ENCODE data around the gene LHX6. TPM values are rescaled to one million over a fixed set of nuclear protein-coding genes. Genes with fewer than 3 reads are reported as not detected.

LHX6 gene
- total RNA-seq, 1 donor from 2014 or later, result 0.40 TPM

DNA sequence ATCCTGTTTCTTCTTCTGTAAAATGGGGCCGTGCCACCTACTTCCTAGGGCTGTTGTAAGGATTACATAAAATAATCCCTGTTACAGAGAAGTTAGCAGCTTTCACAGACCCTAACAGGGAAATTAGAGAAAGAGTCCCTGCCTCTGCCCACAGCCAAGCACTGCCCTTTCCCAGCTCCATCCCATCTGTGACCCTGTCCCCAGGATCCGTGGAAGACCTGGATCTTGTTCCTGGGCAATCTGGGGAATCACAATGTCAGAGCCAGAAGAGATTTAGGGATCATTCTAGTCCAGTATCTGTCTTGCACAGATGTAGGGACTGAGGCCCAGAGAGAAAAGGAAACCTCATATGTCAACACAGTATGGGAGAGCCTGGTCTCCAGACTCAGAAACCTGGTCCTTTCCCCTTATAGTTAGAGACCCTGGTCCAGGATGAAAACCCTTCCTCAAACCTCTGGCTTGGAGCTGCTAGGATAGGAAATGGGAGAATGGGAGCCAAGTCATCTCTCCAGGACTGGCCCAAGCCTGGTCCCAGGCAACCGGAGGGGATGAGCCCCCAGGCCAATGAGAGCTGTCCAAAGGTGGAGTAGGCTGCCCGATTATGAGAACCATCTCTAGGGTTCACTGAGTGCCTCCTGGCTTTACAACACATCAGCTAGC is 12.5 kb downstream of the LHX6 start:
- DNase-seq (ENCODE audit: low read depth in 2 of 2), result no peak

DNA sequence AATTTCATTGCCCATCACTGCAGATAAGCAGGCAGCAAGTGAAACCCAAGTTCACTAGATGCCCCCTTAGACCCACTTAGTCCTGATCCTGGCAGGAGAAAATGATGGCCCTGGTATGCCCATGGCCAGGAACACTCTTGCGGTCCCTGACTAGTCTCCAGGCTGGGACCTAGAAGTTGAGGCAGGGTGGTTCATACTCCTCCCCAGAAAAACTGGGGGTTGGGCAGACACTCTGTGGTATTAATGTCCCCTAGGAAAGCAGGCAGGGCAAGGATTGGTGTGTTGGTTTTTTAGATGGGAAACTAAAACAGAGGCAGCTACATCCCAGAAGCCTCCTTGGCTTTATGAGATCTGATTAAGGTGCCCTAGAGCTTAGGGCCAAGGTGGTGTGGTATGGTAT is 13.1 kb downstream of the LHX6 start:
- DNase-seq (ENCODE audit: low read depth in 2 of 2), result no peak

DNA sequence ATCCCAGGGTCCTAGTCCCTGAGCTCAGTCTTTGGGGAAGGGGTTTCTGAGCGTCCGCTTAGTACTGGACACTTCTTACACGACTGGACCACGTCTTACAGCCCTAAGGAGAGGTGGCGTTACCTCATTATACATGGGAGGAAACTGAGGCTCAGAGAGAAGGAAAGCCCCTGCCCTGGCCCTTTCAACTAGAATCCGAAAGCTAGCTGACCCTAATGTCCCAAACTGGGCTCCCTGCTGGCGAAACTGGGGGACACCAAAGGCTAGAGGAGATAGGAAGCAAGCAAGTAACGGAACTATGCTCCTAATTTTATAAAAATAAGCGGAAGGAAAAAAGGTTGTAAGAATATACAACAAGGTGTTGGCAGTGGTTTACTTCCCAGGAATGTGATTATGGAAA is 14.2 kb downstream of the LHX6 start:
- DNase-seq (ENCODE audit: low read depth in 2 of 2), result no peak

DNA sequence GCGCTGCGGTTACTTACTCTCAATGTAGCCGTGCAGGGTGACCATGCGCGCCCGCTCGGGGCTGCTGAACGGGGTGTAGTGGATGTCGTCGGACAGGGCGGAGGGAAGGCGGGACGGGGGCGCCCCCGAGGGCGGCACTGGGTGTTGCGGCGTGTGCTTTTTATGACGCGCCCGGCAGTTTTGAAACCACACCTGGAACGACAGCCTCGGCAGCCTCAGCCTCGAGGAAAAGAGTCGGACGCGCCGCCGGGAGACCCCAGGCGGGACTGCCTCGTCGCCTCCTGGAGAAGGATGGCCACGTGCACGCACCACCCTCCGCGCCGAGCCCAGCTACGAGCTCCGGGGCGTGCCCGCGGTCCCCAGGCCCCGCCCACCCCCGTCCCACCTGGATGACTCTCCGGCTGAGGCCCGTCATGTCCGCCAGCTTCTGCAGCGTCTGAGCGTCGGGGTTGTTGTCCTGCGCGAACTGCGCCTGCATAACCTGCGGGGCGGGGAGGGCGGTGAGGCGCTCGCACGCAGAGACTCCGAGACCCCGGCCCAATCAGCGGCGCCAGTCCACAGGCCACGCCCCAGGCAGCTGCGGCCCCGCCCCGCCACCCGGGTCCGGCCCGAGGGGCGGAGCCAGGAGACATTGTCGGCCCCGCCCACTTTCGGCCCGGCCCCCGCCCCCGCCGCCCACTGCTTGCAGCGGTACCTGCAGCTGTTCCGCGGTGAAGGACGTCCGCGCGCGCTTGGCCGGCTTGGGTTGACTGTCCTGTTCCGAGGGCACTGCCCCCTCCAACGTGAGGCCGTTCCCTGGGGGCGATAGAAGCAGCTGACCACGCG is 15.0 kb downstream of the LHX6 start:
- peak in 1 of 2 donors; percentile 61 for DNase-seq (ENCODE audit: low read depth in 2 of 2)

DNA sequence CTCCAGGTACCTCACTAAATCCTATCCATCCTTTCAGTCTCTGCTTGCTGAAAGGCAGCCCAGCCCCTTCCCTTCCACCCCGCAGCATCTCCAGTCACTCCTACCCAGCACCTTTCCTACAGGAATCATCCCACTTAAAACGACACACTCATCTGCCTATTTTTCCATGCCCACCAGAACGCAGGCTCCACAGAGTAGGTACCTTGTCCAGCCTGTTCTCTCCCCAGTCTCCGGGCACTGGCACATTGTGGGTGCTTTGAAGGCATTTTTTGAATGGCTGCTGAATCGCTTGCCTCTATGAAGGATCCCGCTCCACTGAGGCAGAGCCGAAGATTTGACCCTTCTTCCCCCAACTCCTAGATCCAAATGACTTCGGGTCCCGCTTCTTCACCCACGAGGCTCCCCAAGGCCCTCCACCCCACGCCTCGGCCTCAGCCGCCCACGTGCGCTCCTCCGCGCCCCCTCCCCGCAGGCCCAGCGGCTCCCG is 15.6 kb downstream of the LHX6 start:
- DNase-seq (ENCODE audit: low read depth in 2 of 2), result no peak

DNA sequence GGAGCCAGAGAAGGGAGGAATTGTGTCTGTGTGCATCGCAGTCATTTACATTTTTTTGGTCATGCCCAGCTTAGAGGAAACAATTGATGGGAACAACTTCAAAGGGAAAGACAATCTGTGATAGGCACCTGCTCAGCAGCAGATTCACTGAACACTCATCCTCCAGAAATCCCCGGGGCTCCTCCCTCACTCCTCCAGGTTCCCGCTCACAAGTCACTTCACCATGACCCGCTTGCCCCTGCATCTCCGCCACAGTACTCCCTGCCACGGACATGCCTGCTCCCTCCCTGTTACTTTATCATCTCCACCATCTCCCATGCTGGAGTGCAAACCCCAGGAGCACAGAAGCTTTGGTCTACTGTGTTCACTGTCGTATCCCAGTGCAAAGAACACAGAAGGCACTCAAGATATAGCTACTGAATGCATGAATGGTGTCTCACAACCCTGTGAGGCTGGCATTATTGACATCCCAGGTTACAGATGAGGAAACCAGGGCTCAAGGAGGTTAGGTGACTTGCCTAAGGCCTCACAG is 16.2 kb downstream of the LHX6 start:
- DNase-seq (ENCODE audit: low read depth in 2 of 2), result no peak

DNA sequence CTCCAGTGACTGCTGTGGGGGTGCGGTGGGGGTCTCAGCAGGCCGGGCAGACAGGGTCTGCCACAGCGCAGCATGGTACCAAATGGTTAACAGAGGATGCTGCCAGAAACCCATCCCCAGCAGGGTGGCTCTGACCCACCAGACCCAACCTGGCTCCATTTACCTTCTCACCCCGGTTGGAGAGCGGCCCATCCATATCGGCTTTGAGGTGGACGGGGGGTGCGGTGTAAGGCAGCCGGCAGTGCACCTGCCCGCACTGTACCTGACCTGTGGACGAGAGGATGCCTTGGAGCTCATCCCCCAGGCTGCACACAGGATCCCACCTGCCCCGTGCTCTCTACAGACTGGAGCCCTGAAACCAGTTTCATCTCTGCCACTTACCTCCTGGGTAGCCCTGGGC is 19.3 kb downstream of the LHX6 start:
- no peak for DNase-seq (ENCODE audit: low read depth in 2 of 2)

DNA sequence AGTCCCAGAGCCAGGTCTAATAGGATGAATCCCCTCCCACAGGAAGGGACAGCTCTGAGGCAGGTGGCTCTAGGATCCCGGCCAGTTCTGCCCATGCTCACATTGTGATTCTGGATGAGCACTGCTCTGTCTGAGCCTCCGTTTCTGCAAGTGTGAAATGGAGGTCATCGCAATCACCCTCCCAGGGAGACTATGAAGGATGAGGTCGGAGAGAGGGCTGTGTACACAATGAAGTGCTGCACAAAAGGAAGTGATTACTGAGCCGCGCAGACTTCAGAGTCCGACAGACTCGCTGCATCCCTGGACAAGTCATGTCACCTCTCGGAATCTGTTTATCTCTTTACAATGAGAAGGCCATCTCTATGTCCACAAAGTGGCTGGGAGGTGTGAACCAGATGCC is 21.7 kb downstream of the LHX6 start:
- DNase-seq (ENCODE audit: low read depth in 2 of 2), result no peak

DNA sequence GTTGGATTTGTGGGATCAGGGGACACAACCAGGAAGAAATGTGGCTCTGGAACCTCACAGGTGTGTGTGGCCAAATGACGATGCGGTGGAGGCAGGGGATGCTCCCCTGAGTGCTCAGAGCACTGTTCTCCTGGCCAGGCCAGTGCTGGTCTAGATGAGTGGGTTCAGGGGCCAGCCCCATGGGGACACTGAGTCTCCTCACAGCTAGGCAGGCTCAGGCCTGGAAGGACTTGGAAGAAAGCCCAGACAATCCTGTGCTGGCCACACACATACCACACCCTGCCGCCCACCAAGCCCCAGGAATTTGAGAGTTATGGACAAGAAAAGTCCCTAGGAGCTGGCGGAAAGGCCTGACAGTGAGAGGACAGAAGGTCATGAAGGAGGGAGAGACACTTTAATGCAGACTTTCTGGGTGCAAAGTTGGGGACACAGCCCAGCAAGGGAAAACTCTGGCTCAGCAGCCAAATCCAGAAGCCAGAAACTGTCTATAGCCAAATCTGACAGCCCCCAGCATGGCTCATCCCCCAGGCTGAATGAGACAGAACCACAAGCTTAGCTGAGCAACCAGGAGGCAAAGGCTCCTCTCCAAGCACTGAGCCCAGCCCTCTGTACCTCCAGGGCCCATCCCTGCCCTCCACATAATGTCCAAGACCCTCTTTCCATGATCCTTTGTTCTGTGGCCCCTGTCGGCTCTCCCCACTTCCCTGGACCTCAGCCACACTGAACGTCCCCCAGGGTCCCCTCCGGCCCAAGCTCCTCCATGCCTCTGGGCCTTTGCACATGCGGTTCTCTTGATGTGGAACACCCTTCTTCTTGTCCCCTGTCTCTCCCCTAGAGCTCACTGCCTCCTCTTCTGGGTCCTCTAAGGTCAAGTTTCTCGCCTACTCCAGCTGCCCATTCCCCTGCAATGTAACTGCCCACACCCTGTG is 22.4 kb downstream of the LHX6 start:
- no peak for DNase-seq (ENCODE audit: low read depth in 2 of 2)

DNA sequence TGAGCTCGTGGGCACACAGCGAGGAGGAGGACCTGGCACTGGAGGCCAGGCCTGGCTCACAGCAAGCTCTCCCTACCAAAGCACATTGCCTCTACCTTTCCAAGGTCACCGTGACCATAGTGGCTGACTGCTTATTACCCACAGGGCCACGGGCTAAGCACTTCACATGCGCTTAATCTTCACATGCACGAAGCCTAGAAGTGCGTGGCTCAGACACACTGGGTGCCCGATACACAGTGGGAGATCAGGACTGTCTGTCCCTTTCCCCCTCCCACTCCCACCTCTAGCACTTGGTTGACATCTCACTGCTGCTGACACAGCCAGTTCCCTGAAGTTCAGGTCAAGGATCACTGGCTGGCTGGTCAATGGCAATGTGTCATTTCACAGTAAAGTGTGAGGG is 23.6 kb downstream of the LHX6 start:
- no peak for DNase-seq (ENCODE audit: low read depth in 2 of 2)

DNA sequence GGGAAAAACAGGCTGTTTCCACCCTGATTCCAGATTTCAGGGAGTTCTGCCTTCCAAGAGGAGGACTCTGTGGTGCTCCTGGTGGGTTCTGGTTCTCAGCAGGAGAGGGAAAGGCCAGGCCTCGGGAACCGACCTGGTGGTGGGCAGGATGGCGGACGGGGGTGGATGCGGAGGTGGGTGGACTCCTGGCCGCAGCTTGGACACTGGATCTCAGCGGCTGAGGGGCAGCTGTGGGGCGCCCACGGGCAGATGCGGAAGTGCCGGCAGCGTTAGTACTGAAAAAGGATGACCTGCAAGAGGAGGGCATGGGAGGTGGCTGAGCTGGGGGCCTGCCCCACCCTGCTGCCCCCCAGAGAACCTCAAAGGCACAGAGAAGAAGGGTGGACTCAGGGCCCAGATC is 24.3 kb downstream of the LHX6 start:
- DNase-seq (ENCODE audit: low read depth in 2 of 2), result no peak

DNA sequence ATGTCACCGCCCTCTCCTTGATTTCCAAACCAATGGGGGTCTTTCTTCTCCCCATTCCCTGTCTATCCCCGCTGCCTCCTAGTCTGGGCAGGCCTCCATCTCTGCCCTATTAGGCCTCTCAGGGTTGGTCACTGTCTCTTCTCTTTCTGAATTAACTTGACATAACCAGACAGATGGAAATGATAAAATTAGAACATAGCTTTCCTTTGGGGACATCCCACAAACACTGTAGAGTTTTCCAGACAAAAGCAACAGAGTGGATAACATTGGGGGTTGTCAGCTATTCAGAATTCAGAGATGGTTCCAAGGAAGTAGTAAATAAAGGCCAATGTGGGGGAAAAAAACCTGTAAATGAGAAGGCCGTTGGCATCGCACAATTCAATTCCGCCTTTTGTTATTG is 24.7 kb downstream of the LHX6 start:
- DNase-seq (ENCODE audit: low read depth in 2 of 2), result no peak

DNA sequence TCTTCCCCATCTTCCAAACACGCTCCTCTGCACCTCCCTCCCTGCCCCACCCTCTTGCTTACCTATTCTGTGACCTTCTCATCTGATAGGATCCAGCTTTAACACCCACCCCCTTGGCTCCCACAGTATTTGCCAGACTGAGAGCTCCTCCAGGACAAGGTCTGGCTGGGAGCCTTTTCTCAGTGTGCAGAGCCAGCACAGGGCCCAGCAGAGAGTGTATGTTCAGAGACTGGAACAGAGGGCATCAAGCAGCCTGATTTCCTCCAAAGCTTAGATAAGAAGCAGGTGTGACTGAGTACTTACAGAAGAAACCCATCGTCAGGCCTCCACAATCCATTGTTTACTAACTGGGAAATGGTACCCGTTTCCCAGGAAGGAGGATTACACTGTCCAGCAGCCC is 26.6 kb downstream of the LHX6 start:
- DNase-seq (ENCODE audit: low read depth in 2 of 2), result no peak

DNA sequence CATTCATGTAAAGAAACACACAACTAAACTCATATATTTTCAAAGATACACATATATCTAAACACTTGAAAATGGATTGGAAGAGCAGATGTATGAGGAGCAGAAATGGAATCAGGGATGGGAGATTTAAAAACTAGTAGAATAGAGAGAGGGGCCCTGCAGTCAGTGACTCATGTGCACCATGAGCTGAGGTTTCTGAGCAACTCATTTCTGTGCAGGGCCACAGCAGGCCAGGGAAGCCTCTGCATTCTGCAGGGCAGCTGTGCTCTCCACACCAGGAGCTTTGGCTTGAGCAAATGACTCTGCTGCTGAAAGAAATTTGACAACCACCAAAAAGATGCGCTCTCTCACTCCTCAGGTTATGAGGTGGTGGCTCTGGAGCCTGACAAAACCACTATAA is 27.1 kb downstream of the LHX6 start:
- peak in 1 of 2 donors; percentile 32 for DNase-seq (ENCODE audit: low read depth in 2 of 2)

DNA sequence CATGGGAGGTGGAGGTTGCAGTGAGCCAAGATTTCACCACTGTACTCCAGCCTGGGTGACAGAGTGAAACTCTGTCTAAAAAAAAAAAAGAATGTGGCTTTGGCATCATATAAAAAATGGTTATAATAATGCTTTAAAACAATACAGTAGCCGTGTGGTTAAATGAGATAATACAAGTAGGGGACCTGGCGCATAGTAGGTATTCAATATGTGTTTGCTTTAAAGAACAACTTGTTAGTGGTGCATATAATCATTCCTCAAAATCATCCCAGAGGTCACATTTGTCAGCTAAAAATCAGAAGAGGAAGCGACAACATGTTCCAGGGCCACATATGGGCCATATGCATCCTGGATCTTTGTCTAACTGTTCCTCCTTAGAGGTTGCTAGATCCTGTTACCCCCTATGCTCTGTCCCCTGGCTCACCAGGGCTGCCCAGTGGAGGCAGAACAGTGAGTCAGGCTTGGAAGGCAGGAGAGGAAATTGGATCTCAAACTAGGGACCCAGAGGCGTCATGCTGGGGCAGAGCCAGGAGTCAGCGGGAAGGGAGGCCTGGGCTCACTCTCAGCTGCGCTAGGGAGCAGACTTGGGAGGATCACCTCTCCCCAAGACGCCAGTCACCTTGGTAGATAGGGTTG is 27.7 kb downstream of the LHX6 start:
- DNase-seq (ENCODE audit: low read depth in 2 of 2), result peak in 1 of 2 donors; percentile 68

DNA sequence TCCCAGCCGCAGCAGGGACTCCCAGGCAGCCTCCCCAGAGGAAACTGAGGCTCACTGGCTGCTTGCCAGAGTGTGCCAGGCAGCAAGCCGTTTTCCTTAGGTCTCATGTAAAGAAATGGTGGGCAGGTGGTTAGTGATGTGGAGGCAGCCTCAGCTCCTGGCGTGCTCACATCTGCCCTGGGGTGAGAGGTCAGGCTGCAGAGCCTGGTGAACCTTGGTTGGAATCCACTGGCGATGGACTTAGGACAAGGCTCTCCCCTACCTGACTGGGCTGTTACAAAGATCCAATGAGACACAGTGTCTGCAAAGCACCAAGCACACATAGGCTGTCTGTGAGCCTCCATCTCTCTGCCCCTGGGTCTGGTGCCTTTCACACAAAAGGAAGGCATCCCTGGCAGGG is 30.9 kb downstream of the LHX6 start:
- no peak for DNase-seq (ENCODE audit: low read depth in 2 of 2)

DNA sequence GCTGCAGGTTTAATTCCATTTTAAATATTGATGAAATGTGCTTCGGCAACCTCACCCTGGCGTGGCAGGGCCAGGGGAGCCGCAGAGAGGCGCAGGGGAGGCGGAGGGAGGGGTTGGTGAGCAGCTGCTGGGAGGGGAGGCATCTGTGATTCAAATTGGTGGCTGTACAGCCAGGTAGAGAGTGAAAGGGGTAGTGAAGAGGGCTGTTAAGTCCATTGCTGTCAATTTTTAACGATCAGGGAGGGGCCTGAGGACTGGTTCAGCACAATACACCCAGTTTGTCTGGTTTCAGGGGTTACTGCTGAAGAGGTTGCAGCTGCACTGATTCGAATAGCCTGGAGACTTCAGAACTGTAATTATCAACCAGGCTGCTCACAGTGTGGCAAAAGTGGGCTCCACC is 31.3 kb downstream of the LHX6 start:
- no peak for DNase-seq (ENCODE audit: low read depth in 2 of 2)

DNA sequence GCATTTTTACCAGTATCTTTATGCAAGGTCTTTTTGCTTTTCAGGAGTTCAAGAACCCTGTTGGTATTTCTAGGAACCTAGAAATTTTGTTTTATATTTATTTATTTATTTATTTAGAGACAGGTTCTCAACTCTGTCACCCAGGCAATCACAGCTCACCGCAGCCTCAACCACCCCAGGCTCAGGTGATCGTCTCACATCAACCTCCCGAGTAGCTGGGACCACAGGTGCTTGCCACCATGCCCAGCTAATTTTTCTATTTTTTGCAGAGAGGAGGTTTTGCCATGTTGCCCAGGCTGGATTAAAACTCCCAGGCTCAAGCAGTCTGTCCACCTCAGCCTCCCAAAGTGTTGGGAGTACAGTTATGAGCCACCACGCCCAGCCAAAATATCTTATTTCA is 32.9 kb downstream of the LHX6 start:
- no peak for DNase-seq (ENCODE audit: low read depth in 2 of 2)

DNA sequence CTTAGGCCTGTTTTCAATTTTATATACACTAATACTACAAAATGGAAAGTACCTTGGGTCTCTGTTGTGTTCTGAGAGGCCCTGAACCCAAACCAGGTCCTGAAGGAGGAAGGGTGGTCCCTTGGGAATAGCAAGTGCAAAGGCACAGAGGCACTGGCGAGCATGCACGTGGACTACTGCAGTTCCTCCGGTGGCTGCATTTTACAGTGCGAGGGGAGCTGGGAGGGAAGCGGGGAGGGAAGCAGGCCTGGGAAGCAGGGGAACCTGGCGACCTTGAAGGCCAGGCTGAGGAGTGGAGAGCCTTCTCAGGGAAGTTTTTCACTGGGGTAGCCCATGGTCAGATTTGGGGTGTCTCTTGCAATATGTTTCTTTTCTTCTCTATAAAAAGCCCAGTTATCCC is 35.1 kb downstream of the LHX6 start:
- no peak for DNase-seq (ENCODE audit: low read depth in 2 of 2)

DNA sequence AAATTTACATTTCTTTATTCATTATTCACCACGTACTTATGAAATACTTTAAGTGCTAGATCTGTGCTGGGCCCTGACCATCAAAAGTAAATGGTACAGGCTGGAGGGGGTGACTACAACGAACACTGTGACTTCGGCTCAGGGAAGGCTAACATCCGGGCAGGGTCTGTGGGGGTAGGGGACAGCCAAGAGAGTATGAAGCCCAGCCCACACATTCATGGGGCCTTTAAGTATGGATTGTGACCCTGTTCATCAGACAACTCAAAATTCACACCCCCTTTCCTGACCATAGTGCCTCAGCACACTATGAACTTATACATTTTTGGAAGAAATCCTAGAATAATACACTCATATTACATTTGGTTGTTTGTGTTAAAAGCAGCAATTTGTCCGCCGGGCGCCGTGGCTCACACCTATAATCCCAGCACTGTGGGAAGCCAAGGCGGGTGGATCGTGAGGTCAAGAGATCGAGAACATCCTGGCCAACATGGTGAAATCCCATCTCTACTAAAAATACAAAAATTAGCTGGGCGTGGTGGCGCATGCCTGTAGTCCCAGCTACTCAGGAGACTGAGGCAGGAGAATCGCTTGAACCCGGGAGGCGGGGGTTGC is 35.7 kb downstream of the LHX6 start:
- peak in 1 of 2 donors; percentile 20 for DNase-seq (ENCODE audit: low read depth in 2 of 2)
